GM19025 (cell line): ENCODE data around the gene EMILIN2.

Experiments
- ATAC-seq: cut with Tn5 transposase; IDR thresholded peaks from one replicate; pipeline ENCODE4 v1.9.1; 2021; ENCODE audit warnings: mild to moderate bottlenecking, low read depth, moderate library complexity; ENCODE audit not compliant: unreplicated experiment

EMILIN2 gene

GRCh38 chr18:2895391-2895790 lies 48.6 kb downstream of the EMILIN2 start:
- no peak for ATAC-seq

- no peak for ATAC-seq
Measured at GRCh38 chr18:2896990-2897389, 50.2 kb downstream of the EMILIN2 start.

GRCh38 chr18:2897448-2898185 lies 50.8 kb downstream of the EMILIN2 start:
- no peak for ATAC-seq

GRCh38 chr18:2898186-2898640 lies 51.4 kb downstream of the EMILIN2 start:
- no peak for ATAC-seq

GRCh38 chr18:2900684-2901422 lies 54.0 kb downstream of the EMILIN2 start:
- no peak for ATAC-seq

GRCh38 chr18:2901423-2901985 lies 54.7 kb downstream of the EMILIN2 start:
- ATAC-seq, result no peak

GRCh38 chr18:2902327-2902726 lies 55.5 kb downstream of the EMILIN2 start:
- no peak for ATAC-seq

GRCh38 chr18:2903006-2903405 lies 56.2 kb downstream of the EMILIN2 start:
- no peak for ATAC-seq

- ATAC-seq, result peak; percentile 33
Measured at GRCh38 chr18:2905854-2906703, 59.3 kb downstream of the EMILIN2 start.

GRCh38 chr18:2906704-2907549 lies 60.1 kb downstream of the EMILIN2 start:
- ATAC-seq, result peak; percentile 52

GRCh38 chr18:2907550-2908135 lies 60.8 kb downstream of the EMILIN2 start:
- ATAC-seq, result no peak

- ATAC-seq, result no peak
Measured at GRCh38 chr18:2908166-2908945, 61.5 kb downstream of the EMILIN2 start.

GRCh38 chr18:2908946-2909335 lies 62.1 kb downstream of the EMILIN2 start:
- ATAC-seq, result no peak

- no peak for ATAC-seq
Measured at GRCh38 chr18:2909431-2910140, 62.8 kb downstream of the EMILIN2 start.

- ATAC-seq, result no peak
Measured at GRCh38 chr18:2910261-2910660, 63.5 kb downstream of the EMILIN2 start.

- ATAC-seq, result no peak
Measured at GRCh38 chr18:2910751-2911425, 64.1 kb downstream of the EMILIN2 start.

GRCh38 chr18:2911533-2911932 lies 64.7 kb downstream of the EMILIN2 start:
- no peak for ATAC-seq
